AG04450 (cell line): ENCODE measurements around the gene CENPO. TPM values are rescaled to one million over a fixed set of nuclear protein-coding genes. Genes with fewer than 3 reads are reported as not detected.

Source experiments
- CTCF ChIA-PET: fragments of 300-600, 350-600 bp; formaldehyde crosslinking; extraction: SDS; loops from one replicate; lab custom pipeline; 2022; ENCODE audit warnings: antibody characterized with exemption, inconsistent platforms; lab: Charles Lee
- POLR2A ChIA-PET: fragments of 350-600 bp; formaldehyde crosslinking; extraction: SDS; loops from one replicate; lab custom pipeline; 2021; ENCODE audit warnings: antibody characterized with exemption, inconsistent platforms; lab: Yijun Ruan, JAX
- DNase-seq: peaks from one replicate; pipeline ENCODE4 v3.0.0-alpha.2; 2011; ENCODE audit warnings: low read depth, low spot score
- H3K27ac ChIP-seq: one replicate; pipeline ENCODE4 v1.5.1; 2012; ENCODE audit warnings: low read depth, low read length, control low read depth
- H3K27me3 ChIP-seq: one replicate; pipeline ENCODE4 v1.6.0; 2012; ENCODE audit warnings: low read length; ENCODE audit not compliant: control insufficient read depth, insufficient read depth
- H3K4me3 ChIP-seq: 2 replicates; pipeline ENCODE4 v1.5.1; 2011; ENCODE audit warnings: mild to moderate bottlenecking, low read depth, low read length, control low read depth
- H3K9me3 ChIP-seq: 2 replicates; pipeline ENCODE4 v1.5.1; 2012; ENCODE audit warnings: low read length; ENCODE audit not compliant: control insufficient read depth, insufficient read depth
- CTCF ChIP-seq: IDR thresholded peaks from 2 replicates; pipeline ENCODE4 v1.5.1; 2011; ENCODE audit warnings: low read depth, low read length, control low read depth, inconsistent platforms
- polyA plus RNA-seq: library from polyadenylated mRNA; depleted of rRNA; stranded (reverse); fragments of >200 nt; gene quantifications from 2 replicates; pipeline ENCODE4 v1.2.3, GENCODE V29; 2011

The CENPO gene
- polyA plus RNA-seq, 1 experiment, result 15.7 TPM

- no peak overlapping the region for H3K27ac ChIP-seq
- no peak for TF ChIP-seq CTCF
- no peaks in the 10 kb centered on the region for H3K9me3 ChIP-seq
- H3K4me3 ChIP-seq, result no peak overlapping the region
- DNase-seq, result no peak
- H3K27me3 ChIP-seq, result no peaks in the 10 kb centered on the region
- CTCF ChIA-PET, result interaction anchor here (0.6 kb wide), 2 partner anchors 662 to 975 kb away, joined by 3 read pairs; no protein-coding TSS in a partner anchor
- POLR2A ChIA-PET, result no interaction called here
These were observed 22.2 kb upstream of the CENPO start for GRCh38 chr2:24771061-24771460.

- CTCF ChIA-PET, result interaction anchor here (0.9 kb wide), 1 partner anchor 19 kb away, joined by 3 read pairs; no protein-coding TSS in a partner anchor
These were observed 21.2 kb upstream of the CENPO start for GRCh38 chr2:24771764-24772586.

GRCh38 chr2:24774373-24774772, 18.9 kb upstream of the CENPO start:
- POLR2A ChIA-PET, result no interaction called here
- no peaks in the 10 kb centered on the region for H3K27me3 ChIP-seq
- CTCF ChIA-PET, result interaction anchor here (0.5 to 0.7 kb wide), 2 partner anchors 12 to 159 kb away, joined by 3 read pairs; no protein-coding TSS in a partner anchor

More at GRCh38 chr2:24771764-24772586, 21.2 kb upstream of the CENPO start:
- no peaks in the 10 kb centered on the region for H3K9me3 ChIP-seq
- no peak for DNase-seq
- POLR2A ChIA-PET, result no interaction called here
- no peak for TF ChIP-seq CTCF
- no peak overlapping the region for H3K4me3 ChIP-seq
- no peaks in the 10 kb centered on the region for H3K27me3 ChIP-seq
- no peak overlapping the region for H3K27ac ChIP-seq

GRCh38 chr2:24779116-24779515, 14.1 kb upstream of the CENPO start:
- Histone ChIP-seq H3K9me3 (no peaks in the 10 kb centered on the region), H3K4me3 (no peak overlapping the region), H3K27ac (no peak overlapping the region), H3K27me3 (peaks cover 2% of the 10 kb centered on the region)
- ChIA-PET CTCF (interaction anchor here (1.1 to 1.8 kb wide), 3 partner anchors 12 to 357 kb away, joined by 3 to 12 read pairs (median 5); partner anchors contain the start of genes CENPO and PTRHD1), POLR2A (no interaction called here)
- no peak for TF ChIP-seq CTCF
- DNase-seq, result no peak

More at GRCh38 chr2:24774373-24774772, 18.9 kb upstream of the CENPO start:
- TF ChIP-seq CTCF, result no peak
- Histone ChIP-seq H3K9me3 (no peaks in the 10 kb centered on the region), H3K4me3 (no peak overlapping the region), H3K27ac (no peak overlapping the region)
- DNase-seq, result no peak

GRCh38 chr2:24783641-24784040, 9.6 kb upstream of the CENPO start:
- Histone ChIP-seq H3K4me3 (no peak overlapping the region), H3K27ac (no peak overlapping the region), H3K9me3 (no peaks in the 10 kb centered on the region), H3K27me3 (peaks cover 2% of the 10 kb centered on the region)
- no peak for DNase-seq
- POLR2A ChIA-PET, result no interaction called here
- CTCF ChIA-PET, result interaction anchor here (1.1 kb wide), 1 partner anchor 9 kb away, joined by 4 read pairs; the partner anchor contains the start of genes CENPO and PTRHD1
- TF ChIP-seq CTCF, result no peak
